GM21576 (cell line): ENCODE results near the gene BNIPL.

ENCODE experiments used
- ATAC-seq: cut with Tn5 transposase; IDR thresholded peaks from one replicate; pipeline ENCODE4 v1.9.1; 2021; ENCODE audit warnings: mild to moderate bottlenecking, moderate library complexity; ENCODE audit not compliant: unreplicated experiment

BNIPL gene

DNA sequence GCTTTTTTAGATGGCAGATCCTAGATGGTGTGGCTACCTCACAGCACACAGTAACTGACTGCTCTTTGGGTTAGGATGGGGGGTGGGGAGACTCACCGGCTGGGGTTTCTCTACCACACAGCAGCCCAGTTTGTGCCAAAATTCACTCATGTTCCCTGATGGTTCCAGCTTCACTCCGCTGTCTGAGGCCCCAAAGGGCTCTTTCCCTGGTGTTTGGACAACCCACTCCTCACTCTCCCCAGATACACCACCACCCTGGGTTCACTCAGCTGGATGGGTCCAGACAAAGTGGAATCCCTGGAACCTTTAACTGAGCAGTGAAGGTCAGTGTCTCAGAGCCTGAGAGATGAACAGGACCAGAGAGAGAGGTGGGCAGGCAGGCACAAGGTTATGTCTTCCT, 19.2 kb downstream of the BNIPL start:
- ATAC-seq = no peak

DNA sequence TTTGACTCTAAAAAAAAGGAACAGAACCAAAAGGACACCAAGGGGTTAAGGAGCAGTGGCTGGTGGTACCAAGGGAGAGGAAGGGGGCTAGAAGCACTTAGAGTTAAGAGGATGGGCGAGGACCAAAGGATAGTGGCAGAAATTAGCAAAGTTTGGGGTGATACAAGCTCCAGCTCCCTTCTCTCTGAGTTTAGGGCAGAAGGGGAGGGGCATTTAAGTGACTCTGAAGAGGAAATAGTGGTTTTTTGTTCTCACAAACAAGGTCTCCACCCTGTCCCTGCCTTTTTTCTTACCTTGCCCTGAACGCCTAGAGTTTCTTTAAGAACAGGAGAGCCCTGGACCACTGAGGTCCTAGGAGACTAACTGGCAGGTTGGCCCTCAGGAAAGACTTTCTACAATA, 19.8 kb downstream of the BNIPL start:
- ATAC-seq = no peak

DNA sequence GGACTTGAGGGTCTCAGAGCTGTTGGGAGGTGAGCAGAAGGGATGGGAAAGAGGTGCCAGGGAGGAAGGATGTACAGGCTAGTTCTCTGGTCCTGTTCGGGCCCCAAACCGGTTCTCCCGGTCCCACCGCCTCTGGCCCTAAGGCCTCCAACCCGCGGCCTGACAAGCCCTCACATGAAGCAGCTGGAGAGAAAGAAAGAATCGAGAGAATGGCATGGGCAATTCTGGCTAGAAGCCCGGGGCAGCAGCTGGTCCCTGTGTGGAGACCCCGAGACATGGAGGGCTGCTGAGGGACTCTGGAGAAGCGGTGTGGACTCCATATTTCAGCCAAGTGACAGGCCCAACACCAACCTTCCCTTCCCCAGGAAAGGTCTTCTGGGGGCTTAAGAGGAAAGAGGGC, 22.3 kb downstream of the BNIPL start:
- ATAC-seq = no peak

DNA sequence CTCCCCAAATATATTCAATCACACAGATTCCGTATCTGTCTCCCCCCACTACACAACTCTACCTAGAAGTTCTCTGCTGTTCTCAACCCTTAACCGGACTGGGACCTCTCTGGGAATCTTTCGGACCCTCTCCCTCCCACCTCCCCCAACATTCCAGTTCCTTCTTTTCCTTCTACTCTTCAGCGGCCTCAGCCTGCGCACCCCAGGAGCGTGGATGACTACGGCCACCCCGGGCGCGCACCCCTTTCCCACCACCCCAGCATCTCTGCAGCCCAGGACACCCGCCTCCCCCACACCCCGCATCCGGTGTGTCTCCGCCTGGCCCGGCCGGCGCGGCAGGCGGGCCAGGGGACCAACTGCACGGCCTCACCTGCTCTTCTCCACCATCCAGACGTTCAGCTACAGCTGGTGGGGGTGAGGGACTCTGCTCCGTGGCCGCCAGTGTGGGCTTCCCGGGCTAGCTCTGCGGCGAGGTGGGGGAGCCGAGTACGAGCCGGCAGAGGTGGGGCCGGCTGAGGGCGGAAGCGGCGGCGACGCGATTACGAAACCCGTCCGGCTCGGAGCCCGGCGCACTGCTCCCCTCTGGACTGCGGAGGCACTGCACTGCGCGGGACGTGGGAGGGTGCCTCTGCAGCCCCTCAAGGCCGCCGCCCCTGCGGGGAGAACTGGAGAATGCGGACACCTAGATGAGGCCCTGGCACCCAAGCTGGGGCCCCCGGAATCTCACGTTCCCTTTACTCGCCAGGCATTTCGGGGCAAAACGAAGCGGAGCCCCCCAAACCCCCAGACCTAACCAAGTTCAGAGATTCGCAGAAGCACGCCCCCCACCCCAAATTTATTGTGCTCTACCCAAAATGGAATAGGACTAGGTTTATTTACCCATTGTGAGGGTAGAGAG, 23.0 kb downstream of the BNIPL start, which contains the start of gene CDC42SE1:
TSS of gene CDC42SE1 (minus strand) at position 514 of the 898 bp plus-strand sequence. CDS start 3,892 bp downstream, outside the sequence.
- peak; percentile 78 for ATAC-seq

GRCh38 chr1:151060007-151060656, 23.7 kb downstream of the BNIPL start, which contains the start of gene MLLT11:
Gene MLLT11 (plus strand): TSS chr1:151060397. CDS start chr1:151067225, 6,828 bp downstream.
- ATAC-seq = no peak

DNA sequence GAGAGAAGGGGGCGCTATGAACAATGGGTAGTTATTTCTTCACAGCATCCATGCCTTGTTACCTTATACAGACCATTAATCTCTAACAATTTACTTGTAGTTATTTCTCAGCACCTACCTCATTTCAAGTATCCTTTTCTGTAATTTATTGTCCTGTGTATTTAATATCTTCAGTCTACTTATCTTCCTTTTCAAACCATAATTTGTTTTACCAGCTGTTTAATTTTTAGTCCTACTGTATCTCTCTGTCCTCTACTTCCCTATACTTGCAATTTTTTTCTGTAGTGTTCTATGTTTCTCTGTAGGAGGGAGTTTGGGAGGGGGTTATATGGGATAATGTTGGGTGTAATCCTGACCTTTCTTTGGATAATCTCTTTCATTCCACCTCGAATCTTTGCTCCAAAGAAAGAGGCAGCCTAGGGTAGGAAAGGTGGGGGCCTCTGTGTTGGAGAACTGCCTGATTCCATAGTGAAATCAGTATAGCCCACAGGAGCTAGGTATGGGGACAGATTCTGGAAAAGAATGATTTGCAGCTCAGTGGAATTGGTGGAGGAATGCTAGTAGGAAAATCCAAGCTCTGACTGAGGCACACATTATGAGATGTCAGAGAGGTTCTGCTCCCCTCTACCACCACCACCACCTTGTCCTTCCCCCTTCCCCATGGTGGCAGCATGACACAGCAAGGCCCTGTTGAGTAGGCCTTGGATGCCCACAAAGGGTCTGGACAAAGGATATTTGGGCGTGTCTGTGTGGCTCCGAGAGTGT, 24.5 kb downstream of the BNIPL start:
- no peak for ATAC-seq

- no peak for ATAC-seq
Measured at GRCh38 chr1:151061704-151062103, 25.3 kb downstream of the BNIPL start.

GRCh38 chr1:151062741-151063371, 26.5 kb downstream of the BNIPL start:
- ATAC-seq = no peak

DNA sequence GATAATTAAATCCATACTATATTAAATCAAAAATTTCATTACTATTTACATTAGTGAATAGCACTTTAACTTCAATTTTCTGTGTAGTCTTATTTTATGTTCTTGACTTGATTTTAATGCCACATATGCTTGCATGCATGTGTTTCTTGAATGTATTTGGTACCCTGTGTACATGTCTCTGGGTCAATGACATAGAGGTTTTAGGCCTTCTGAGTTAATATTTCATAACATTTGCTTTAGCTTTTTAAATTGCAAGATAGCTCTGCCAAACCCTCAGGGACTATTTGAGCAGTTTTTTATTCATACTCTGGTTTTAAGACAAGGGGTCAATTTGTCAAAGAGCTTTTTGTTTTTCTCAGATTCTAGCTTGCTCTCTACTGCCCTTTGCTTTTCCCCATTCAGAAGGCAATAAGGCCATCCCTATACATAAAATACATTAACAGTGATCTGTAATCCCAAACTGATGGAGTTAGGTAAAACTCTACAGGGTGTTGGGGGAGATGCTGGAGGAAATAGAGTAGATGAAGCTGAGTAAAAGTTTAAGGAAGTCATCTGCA, 28.8 kb downstream of the BNIPL start:
- ATAC-seq = no peak

- ATAC-seq = no peak
Measured at GRCh38 chr1:151067185-151067584, 30.8 kb downstream of the BNIPL start.

DNA sequence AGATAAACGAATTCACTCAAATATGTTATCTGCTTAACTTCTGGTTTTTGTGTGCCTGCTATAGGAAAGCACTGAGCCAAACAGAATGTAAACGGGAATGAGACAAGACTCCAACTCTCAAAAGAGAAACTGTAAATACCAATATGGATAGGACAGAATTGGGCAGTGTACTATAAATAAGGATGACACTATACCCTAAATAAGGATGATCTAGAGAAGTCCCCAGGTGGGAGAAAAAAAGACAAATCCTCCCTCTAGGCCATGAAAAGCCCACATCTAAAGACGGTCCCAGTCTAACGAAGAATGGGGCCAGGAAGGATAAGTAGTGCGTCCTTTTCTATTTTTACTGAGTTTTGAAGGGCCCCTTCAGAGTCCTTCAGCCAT, 32.7 kb downstream of the BNIPL start:
- no peak for ATAC-seq

GRCh38 chr1:151070474-151071276, 34.3 kb downstream of the BNIPL start, which contains the start of gene GABPB2:
Gene GABPB2 (plus strand): TSS chr1:151070761. CDS start chr1:151088190, 17,429 bp downstream.
- ATAC-seq = peak; percentile 58

GRCh38 chr1:151072224-151072623, 35.8 kb downstream of the BNIPL start:
- ATAC-seq = no peak

GRCh38 chr1:151085953-151086559, 49.7 kb downstream of the BNIPL start:
- no peak for ATAC-seq
